NB4 (cell line): ENCODE results near the gene SLC2A1.

Source experiments
- DNase-seq: peaks from one replicate; pipeline ENCODE4 v3.0.0; 2010; ENCODE audit warnings: low read depth
- H3K4me3 ChIP-seq: one replicate; pipeline ENCODE4 v1.5.1; 2011; ENCODE audit warnings: mild to moderate bottlenecking, low read depth, low read length, moderate library complexity
- MYC ChIP-seq: IDR thresholded peaks from 2 replicates; pipeline ENCODE4 v1.6.1; 2011; ENCODE audit warnings: low read depth, low read length
- POLR2A ChIP-seq: IDR thresholded peaks from 2 replicates; pipeline ENCODE4 v1.6.1; 2011; ENCODE audit warnings: mild to moderate bottlenecking; ENCODE audit not compliant: insufficient read length; ENCODE audit errors: extremely low read depth
- TF ChIP-seq, protein P1 (sequence below): IDR thresholded peaks from 2 replicates; pipeline ENCODE4 v1.6.1; 2011; ENCODE audit warnings: low read depth, low read length
- TF ChIP-seq, protein P2 (sequence below): IDR thresholded peaks from one replicate; pipeline ENCODE4 v1.5.1; 2012; ENCODE audit warnings: low read depth, low read length

The SLC2A1 gene

DNA sequence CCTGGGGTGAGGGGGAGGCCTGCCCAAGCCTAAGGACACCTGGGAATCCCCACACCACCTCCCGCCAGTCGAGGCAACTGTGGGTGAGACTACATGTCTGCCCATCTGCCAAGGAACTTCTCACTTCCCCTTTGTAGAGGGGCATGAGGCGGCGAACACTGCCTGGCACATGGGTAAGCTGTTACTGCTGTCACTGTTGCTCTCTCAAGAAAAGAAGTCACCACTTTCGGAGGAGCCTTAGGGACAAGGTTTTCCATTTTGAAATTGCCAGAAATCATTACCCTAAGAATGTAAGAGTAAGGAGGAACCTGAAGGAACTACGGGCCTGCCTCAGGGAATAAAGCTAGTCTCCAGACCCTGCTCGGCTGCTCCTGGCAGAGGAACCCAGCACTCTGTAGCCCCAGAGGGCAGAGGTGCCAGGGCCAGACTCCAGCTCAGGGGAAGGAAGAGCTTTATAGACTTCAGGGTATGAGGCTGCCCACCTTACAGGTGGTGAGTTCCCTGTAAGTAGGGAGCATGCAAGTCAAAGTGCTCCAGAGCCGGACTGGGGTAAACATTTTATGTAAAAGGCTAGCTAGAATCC is 23.3 kb downstream of the SLC2A1 start:
- no peak overlapping the region for H3K4me3 ChIP-seq
- DNase-seq: no peak
- TF ChIP-seq, protein P1, sequence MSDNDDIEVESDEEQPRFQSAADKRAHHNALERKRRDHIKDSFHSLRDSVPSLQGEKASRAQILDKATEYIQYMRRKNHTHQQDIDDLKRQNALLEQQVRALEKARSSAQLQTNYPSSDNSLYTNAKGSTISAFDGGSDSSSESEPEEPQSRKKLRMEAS: no peak
- TF ChIP-seq POLR2A: no peak
- TF ChIP-seq MYC: no peak
- TF ChIP-seq, protein P2, sequence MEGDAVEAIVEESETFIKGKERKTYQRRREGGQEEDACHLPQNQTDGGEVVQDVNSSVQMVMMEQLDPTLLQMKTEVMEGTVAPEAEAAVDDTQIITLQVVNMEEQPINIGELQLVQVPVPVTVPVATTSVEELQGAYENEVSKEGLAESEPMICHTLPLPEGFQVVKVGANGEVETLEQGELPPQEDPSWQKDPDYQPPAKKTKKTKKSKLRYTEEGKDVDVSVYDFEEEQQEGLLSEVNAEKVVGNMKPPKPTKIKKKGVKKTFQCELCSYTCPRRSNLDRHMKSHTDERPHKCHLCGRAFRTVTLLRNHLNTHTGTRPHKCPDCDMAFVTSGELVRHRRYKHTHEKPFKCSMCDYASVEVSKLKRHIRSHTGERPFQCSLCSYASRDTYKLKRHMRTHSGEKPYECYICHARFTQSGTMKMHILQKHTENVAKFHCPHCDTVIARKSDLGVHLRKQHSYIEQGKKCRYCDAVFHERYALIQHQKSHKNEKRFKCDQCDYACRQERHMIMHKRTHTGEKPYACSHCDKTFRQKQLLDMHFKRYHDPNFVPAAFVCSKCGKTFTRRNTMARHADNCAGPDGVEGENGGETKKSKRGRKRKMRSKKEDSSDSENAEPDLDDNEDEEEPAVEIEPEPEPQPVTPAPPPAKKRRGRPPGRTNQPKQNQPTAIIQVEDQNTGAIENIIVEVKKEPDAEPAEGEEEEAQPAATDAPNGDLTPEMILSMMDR: no peak

DNA sequence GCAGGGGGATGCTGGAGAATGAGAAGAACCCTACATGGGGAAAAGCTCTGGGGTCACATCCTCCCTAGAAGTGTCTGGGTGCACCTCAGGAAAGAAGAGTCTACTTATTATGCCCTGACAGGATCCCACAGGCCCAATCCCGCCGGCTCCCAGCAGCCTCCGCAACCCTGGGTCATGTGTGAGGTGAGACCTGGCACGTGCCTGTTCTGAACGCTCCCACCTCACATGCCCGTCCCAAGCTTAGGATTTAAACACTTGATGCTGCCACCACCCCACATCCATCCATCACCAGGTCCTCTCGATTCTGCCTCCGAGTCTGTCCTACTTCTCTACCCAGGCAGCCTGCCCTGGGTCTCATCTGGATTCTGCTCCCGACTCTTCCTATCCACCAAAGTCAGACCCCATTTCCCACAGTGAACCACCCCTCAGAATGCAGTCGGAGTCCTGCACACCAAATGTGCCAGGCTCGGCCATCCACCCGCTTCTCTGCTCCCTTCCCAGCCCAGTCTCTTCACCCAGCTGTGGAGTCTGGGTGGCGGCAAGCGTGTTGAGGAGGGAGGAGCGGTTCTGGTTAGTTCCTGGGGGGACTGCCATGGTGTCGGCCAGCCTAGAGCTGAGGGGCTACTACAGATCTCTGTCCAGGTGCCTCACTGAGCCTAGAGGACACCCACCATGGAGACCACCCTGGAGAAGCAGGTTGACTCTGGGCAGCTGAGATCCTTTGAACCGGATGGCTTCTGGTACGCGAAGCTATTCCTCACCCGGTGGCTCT is 23.9 kb downstream of the SLC2A1 start:
- no peak overlapping the region for H3K4me3 ChIP-seq
- TF ChIP-seq, protein P1: no peak
- TF ChIP-seq MYC (no peak), POLR2A (no peak)
- TF ChIP-seq, protein P2: no peak
- no peak for DNase-seq

DNA sequence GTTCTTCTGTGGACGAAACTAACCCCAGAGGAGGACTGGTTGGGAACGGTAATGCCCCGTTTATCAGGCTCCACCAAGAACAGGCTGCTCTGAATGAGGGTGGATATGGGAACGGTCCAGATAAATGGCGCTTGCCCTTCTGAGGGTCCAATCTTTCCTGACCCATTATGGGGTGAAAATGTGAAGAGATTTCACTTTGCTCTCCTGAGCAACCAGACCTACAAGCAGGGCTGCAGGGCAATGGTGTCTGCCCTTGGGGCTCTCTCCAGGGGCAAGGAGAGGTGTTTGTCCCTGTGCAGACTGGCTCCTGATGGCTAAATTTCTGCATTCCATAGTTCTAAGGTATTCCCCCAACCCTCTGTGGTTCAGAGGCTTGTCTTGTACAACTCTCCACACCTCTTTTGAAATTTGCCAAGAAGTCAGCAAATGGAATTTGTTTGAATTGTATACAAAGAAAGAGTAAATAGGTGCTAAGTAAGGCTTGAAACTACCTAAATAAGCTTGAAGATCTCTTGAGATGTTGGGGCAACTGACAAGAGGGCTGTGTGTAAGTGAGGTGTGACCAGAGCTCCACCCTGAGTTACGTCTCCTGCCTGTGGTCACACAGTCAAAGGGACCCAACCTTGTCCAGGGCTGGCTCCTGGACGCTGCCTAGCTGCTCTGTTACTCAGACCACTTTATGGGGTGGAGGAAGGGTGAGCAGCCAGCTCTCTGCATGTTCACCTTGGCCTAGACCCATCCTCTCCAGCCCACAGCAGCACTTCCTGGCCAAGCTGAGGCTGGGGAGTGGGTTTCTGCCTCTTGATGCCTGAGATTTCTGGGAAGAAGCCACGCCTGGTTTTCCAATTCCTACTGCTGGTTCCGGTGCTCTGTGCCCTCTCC is 24.8 kb downstream of the SLC2A1 start:
- no peak for DNase-seq
- no peak overlapping the region for H3K4me3 ChIP-seq
- no peak for TF ChIP-seq MYC
- TF ChIP-seq, protein P2: no peak
- TF ChIP-seq, protein P1: no peak

DNA sequence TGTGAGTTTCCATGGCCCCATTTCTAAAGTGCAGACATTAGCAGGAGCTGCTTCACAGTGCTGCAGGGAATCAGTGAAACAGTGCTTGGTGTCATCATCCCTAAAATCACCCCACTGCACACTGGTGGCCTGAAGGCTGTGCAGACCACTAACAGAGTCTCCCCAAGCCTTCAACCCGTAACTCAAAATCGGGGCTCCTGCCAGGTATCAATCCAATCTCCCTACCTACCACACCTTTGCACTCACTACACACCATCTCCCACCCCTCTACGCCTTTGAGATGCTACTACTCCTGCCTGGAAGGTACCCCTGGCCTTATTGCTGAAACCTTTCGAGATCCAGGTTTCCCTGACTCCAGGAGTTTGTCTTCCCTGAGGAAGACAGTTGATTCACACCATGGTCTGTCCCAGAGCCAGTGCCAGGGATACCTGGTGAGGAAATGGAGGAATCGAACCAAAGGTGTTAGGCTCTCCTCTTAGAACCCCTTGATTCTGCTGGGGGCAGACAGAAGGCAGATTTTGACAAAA is 25.5 kb downstream of the SLC2A1 start:
- DNase-seq: no peak
- TF ChIP-seq, protein P2: no peak
- TF ChIP-seq, protein P1: no peak
- TF ChIP-seq POLR2A (no peak), MYC (no peak)
- no peak overlapping the region for H3K4me3 ChIP-seq

DNA sequence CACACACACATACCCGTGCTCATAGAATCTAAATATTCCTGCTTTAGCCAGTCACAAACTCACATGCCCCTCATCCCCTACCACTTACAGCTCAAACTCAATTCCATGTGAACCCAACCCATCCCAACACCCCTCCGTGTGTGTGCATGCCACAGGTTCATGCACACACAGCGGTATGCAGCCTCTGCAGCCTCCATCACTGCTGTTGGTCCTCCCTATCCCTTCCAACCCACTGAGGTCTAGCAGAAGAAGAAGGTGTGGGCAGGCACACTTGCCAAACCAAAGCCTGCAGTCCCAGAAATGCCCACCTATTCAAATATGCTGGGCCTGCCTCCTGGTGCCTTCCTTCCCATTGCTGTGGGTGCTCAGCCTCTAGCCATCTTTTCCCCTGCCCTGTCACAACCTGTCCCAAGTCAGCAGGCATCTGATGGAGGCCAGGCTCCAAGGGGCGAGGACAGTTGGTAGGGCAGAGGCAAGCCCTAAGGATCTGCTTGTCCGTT is 26.2 kb downstream of the SLC2A1 start:
- TF ChIP-seq, protein P2: no peak
- TF ChIP-seq MYC (no peak), POLR2A (no peak)
- TF ChIP-seq, protein P1: no peak
- no peak for DNase-seq
- H3K4me3 ChIP-seq: no peak overlapping the region
